Neuronal stem cell (in vitro differentiated cells): ENCODE data around the gene RAE1.
"Not testable (repeated sequence)": the region's sequence is repeated elsewhere in the genome, so short reads cannot be mapped to it uniquely, and the experiment has no call there.

ENCODE experiments used
- DNase-seq: peaks from one replicate; pipeline ENCODE4 v3.0.0-alpha.2; 2013; ENCODE audit warnings: low spot score
- H2AFZ ChIP-seq: one replicate; pipeline ENCODE4 v1.6.1; 2013; ENCODE audit warnings: mild to moderate bottlenecking, low read length, inconsistent platforms
- H2AK5ac ChIP-seq: 2 replicates; pipeline ENCODE4 v1.6.1; 2013; ENCODE audit warnings: low read depth, mild to moderate bottlenecking, inconsistent platforms, low read length, moderate library complexity, mixed read lengths
- H2BK120ac ChIP-seq: 2 replicates; pipeline ENCODE4 v1.6.1; 2013; ENCODE audit warnings: low read depth, mild to moderate bottlenecking, inconsistent platforms, low read length, moderate library complexity, mixed read lengths
- H2BK12ac ChIP-seq: one replicate; pipeline ENCODE4 v1.6.1; 2013; ENCODE audit warnings: low read length, inconsistent platforms
- H2BK15ac ChIP-seq: 2 replicates; pipeline ENCODE4 v1.6.1; 2013; ENCODE audit warnings: mild to moderate bottlenecking, low read length, inconsistent platforms, mixed read lengths
- H2BK5ac ChIP-seq: one replicate; pipeline ENCODE4 v1.6.1; 2013; ENCODE audit warnings: inconsistent platforms, mild to moderate bottlenecking, low read length, moderate library complexity
- H3K14ac ChIP-seq: one replicate; pipeline ENCODE4 v1.6.1; 2013; ENCODE audit warnings: low read length, inconsistent platforms
- H3K18ac ChIP-seq: 2 replicates; pipeline ENCODE4 v1.6.1; 2013; ENCODE audit warnings: low read length, inconsistent platforms
- H3K23ac ChIP-seq: 2 replicates; pipeline ENCODE4 v1.6.1; 2013; ENCODE audit warnings: low read depth, mild to moderate bottlenecking, mixed read lengths, low read length, inconsistent platforms; ENCODE audit not compliant: poor library complexity
- H3K27ac ChIP-seq: replicated peaks from 3 replicates; pipeline ENCODE4 v1.5.1; 2013; ENCODE audit warnings: low read length, inconsistent platforms
- H3K27me3 ChIP-seq, 3 experiments: 2 replicates each; pipeline ENCODE4 v1.6.1; 2013; ENCODE audit warnings: low read length in 3 of 3, mild to moderate bottlenecking in 2 of 3, inconsistent platforms in 1 of 3, low read depth in 1 of 3, mixed read lengths in 1 of 3, moderate library complexity in 1 of 3; ENCODE audit not compliant: control insufficient read depth in 3 of 3, insufficient read depth in 3 of 3
- H3K36me3 ChIP-seq, 2 donors: replicated peaks in 1 of 2; 2 replicates each; pipeline ENCODE4 v1.6.1; 2013; ENCODE audit warnings: low read length in 2 of 2; ENCODE audit not compliant: control insufficient read depth in 2 of 2, insufficient read depth in 2 of 2
- H3K4ac ChIP-seq: 2 replicates; pipeline ENCODE4 v1.6.1; 2013; ENCODE audit warnings: inconsistent platforms, mild to moderate bottlenecking, low read length, moderate library complexity
- H3K4me1 ChIP-seq, 2 donors: 1 replicate in 1 of 2; 2 replicates in 1 of 2; pipeline ENCODE4 v1.6.1; 2013; ENCODE audit warnings: low read length in 2 of 2, low read depth in 1 of 2; ENCODE audit not compliant: control insufficient read depth in 2 of 2, insufficient read depth in 1 of 2
- H3K4me2 ChIP-seq: one replicate; pipeline ENCODE4 v1.6.1; 2013; ENCODE audit warnings: mild to moderate bottlenecking, low read length, inconsistent platforms; ENCODE audit not compliant: insufficient read depth, poor library complexity, severe bottlenecking
- H3K4me3 ChIP-seq, 2 donors: 2 replicates each; pipeline ENCODE4 v1.5.1; 2013; ENCODE audit warnings: low read length in 2 of 2, mild to moderate bottlenecking in 2 of 2, inconsistent platforms in 1 of 2, moderate library complexity in 1 of 2
- H3K79me1 ChIP-seq: one replicate; pipeline ENCODE4 v1.6.1; 2013; ENCODE audit warnings: low read depth, mild to moderate bottlenecking, inconsistent platforms, low read length, moderate library complexity
- H3K9ac ChIP-seq: one replicate; pipeline ENCODE4 v1.6.1; 2013; ENCODE audit warnings: mild to moderate bottlenecking, low read depth, low read length, inconsistent platforms; ENCODE audit not compliant: poor library complexity
- H3K9me3 ChIP-seq, 2 donors: replicated peaks in 1 of 2; 2 replicates each; pipeline versions ENCODE3 to v1.6.1; 2013; ENCODE audit warnings: low read length in 2 of 2, mild to moderate bottlenecking in 2 of 2, inconsistent platforms in 1 of 2, low read depth in 1 of 2, mixed read lengths in 1 of 2, moderate library complexity in 1 of 2; ENCODE audit not compliant: control insufficient read depth in 2 of 2, insufficient read depth in 1 of 2
- H4K8ac ChIP-seq: one replicate; pipeline ENCODE4 v1.6.1; 2013; ENCODE audit warnings: low read depth, mild to moderate bottlenecking, inconsistent platforms, low read length, moderate library complexity
- H4K91ac ChIP-seq: one replicate; pipeline ENCODE4 v1.6.1; 2013; ENCODE audit warnings: low read length, low read depth, mild to moderate bottlenecking, inconsistent platforms; ENCODE audit not compliant: poor library complexity
- WGBS, 2 donors: extraction: QIAGEN DNeasy Blood & Tissue Kit; methylation state at CpG; one replicate each; pipeline ENCODE4 v1.1.7; 2013; ENCODE audit warnings: missing lambda C conversion rate in 2 of 2, mixed read lengths in 1 of 2; ENCODE audit not compliant: insufficient read length in 2 of 2, insufficient replicate concordance in 1 of 2; ENCODE audit errors: extremely low coverage in 2 of 2; 5-methylcytosine and 5-hydroxymethylcytosine counted together

The RAE1 gene

GRCh38 chr20:57350081-57350710 lies 859 bp upstream of the RAE1 start:
- Histone ChIP-seq H2AFZ (peak overlapping the region; percentile 25), H2BK12ac (no peak overlapping the region), H4K8ac (no peak overlapping the region), H3K4me2 (no peak overlapping the region), H3K4me3 (no peak overlapping the region), H3K23ac (no peak overlapping the region), H3K4me1 (peaks cover 4 to 5% of the 10 kb centered on the region in 2 donors), H2BK5ac (no peak overlapping the region), H3K14ac (no peak overlapping the region), H2BK15ac (no peak overlapping the region), H2AK5ac (no peak overlapping the region), H2BK120ac (no peak overlapping the region), H3K9me3 (no peaks in the 10 kb centered on the region), H3K18ac (no peak overlapping the region), H3K27ac (no peak overlapping the region), H3K4ac (no peak overlapping the region), H3K9ac (no peak overlapping the region), H4K91ac (no peak overlapping the region), H3K27me3 (no peaks in the 10 kb centered on the region), H3K79me1 (peaks cover 4% of the 10 kb centered on the region), H3K36me3 (peaks cover 0 to 13% of the 10 kb centered on the region in 2 donors)
- DNase-seq = no peak
- WGBS, 2 donors = no CpG with 5 or more reads among the region's 16 CpGs

- not testable (repeated sequence) for H2AK5ac ChIP-seq, H3K14ac ChIP-seq, H4K91ac ChIP-seq, H2BK5ac ChIP-seq, H4K8ac ChIP-seq, H3K4me1 ChIP-seq, H2BK120ac ChIP-seq, H2BK15ac ChIP-seq, DNase-seq, H2BK12ac ChIP-seq, H3K27me3 ChIP-seq, H3K9me3 ChIP-seq, H3K4ac ChIP-seq, H3K79me1 ChIP-seq, H3K9ac ChIP-seq
- peaks cover 0 to 15% of the 10 kb centered on the region in 2 donors for H3K36me3 ChIP-seq
- no CpG with 5 or more reads among the region's 24 CpGs for WGBS, 2 donors
- peak overlapping the region; percentile 89 for H3K23ac ChIP-seq
- peak overlapping the region; percentile 77 for H3K27ac ChIP-seq
- peak overlapping the region; percentile 85 to 96 for H3K4me3 ChIP-seq
- H3K18ac ChIP-seq = peak overlapping the region; percentile 89
- H2AFZ ChIP-seq = peak overlapping the region; percentile 87
- peak overlapping the region; percentile 72 for H3K4me2 ChIP-seq
These were observed 371 bp upstream of the RAE1 start for GRCh38 chr20:57350726-57351041.

- H3K27ac ChIP-seq = no peak overlapping the region
- H4K91ac ChIP-seq = no peak overlapping the region
- no peak overlapping the region for H4K8ac ChIP-seq
- H3K4me1 ChIP-seq = peaks cover 4 to 5% of the 10 kb centered on the region in 2 donors
- H2BK5ac ChIP-seq = no peak overlapping the region
- peaks cover 0 to 24% of the 10 kb centered on the region in 2 donors for H3K36me3 ChIP-seq
- H3K14ac ChIP-seq = no peak overlapping the region
- no peak overlapping the region for H2BK120ac ChIP-seq
- no peak overlapping the region for H2BK15ac ChIP-seq
- no CpG with 5 or more reads among the region's 6 CpGs for WGBS, 2 donors
- no peak overlapping the region for H2AFZ ChIP-seq
- no peak overlapping the region for H2BK12ac ChIP-seq
- no peaks in the 10 kb centered on the region for H3K27me3 ChIP-seq
- H3K18ac ChIP-seq = no peak overlapping the region
- H3K4me3 ChIP-seq = peak overlapping the region in 1 of 2 donors; percentile 85
- H3K9ac ChIP-seq = no peak overlapping the region
- no peaks in the 10 kb centered on the region for H3K9me3 ChIP-seq
- H2AK5ac ChIP-seq = no peak overlapping the region
- H3K79me1 ChIP-seq = peaks cover 4% of the 10 kb centered on the region
- no peak overlapping the region for H3K23ac ChIP-seq
- H3K4me2 ChIP-seq = no peak overlapping the region
- H3K4ac ChIP-seq = no peak overlapping the region
- DNase-seq = no peak
These were observed 1.2 kb downstream of the RAE1 start for GRCh38 chr20:57352305-57352704.

GRCh38 chr20:57353351-57353750 lies 2.3 kb downstream of the RAE1 start:
- no peaks in the 10 kb centered on the region for H3K9me3 ChIP-seq
- H3K27ac ChIP-seq = no peak overlapping the region
- H3K79me1 ChIP-seq = peaks cover 4% of the 10 kb centered on the region
- no peak overlapping the region for H2BK15ac ChIP-seq
- no CpG with 5 or more reads among the region's 9 CpGs for WGBS, 2 donors
- no peak overlapping the region for H3K4ac ChIP-seq
- H3K14ac ChIP-seq = no peak overlapping the region
- no peak overlapping the region for H2AFZ ChIP-seq
- no peak overlapping the region for H2BK5ac ChIP-seq
- no peak for DNase-seq
- H2BK12ac ChIP-seq = no peak overlapping the region
- no peak overlapping the region for H3K9ac ChIP-seq
- H2BK120ac ChIP-seq = no peak overlapping the region
- H4K8ac ChIP-seq = no peak overlapping the region
- no peak overlapping the region for H3K4me2 ChIP-seq
- H3K23ac ChIP-seq = no peak overlapping the region
- H3K36me3 ChIP-seq = peaks cover 0 to 24% of the 10 kb centered on the region in 2 donors
- peaks cover 4 to 5% of the 10 kb centered on the region in 2 donors for H3K4me1 ChIP-seq
- H3K18ac ChIP-seq = no peak overlapping the region
- no peak overlapping the region for H4K91ac ChIP-seq
- no peak overlapping the region for H3K4me3 ChIP-seq
- no peaks in the 10 kb centered on the region for H3K27me3 ChIP-seq
- no peak overlapping the region for H2AK5ac ChIP-seq
